ENCODE measurements around the gene OSBPL6.
"Not testable (repeated sequence)": the region's sequence is repeated elsewhere in the genome, so short reads cannot be mapped to it uniquely, and the experiment has no call there.

OSBPL6 gene

DNA sequence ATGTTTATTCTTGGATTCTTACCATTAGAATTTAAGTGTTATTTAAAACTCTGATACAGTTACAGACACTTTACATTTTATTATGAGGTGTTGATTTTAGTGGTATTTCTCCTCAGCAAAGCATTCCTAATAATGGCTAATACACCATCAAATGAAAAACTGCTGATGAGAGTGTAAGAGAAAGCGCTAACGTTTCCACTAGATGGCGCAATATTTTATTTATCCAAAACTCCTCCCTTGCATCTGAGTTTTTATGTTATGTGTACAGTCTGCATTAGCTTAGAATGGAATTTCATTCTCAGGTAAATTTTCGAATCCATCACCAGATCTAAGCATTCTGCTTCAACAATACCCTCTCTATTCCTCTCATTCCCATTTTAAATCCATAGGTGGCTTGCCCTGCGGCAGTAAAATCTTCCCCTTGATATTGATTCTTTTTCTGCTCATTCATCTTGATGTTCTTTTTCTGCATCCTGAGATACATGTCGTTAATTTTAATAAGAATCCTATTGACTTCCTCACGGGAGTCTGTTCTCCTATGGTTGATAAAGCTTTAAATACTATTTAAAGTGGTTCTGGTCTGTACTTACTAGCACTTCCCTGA, 202.8 kb downstream of the OSBPL6 start:
- DNase-seq (ENCODE audit: low read depth, low spot score): no peak

DNA sequence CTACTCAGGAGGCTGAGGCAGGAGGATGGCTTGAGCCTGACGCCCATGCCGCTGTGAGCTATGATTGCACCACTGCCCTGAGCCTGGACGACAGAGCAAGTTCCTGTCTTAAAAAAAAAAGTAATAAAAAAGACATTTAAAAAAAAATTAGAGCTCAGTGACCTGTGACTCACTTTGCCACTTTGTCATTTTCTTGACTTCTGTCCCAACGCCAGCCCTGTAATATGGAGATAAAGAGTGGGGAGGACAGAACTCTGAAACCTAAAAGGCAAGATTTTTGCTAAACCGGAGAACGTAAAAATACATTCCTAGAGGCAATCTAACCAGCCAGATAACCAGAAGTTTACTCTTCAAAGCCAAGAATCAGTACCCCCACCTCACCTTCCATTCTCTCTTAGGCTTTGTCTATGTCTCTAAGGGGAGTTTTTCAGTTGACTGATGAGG, 207.7 kb downstream of the OSBPL6 start:
- DNase-seq (ENCODE audit: low read depth, low spot score): no peak

DNA sequence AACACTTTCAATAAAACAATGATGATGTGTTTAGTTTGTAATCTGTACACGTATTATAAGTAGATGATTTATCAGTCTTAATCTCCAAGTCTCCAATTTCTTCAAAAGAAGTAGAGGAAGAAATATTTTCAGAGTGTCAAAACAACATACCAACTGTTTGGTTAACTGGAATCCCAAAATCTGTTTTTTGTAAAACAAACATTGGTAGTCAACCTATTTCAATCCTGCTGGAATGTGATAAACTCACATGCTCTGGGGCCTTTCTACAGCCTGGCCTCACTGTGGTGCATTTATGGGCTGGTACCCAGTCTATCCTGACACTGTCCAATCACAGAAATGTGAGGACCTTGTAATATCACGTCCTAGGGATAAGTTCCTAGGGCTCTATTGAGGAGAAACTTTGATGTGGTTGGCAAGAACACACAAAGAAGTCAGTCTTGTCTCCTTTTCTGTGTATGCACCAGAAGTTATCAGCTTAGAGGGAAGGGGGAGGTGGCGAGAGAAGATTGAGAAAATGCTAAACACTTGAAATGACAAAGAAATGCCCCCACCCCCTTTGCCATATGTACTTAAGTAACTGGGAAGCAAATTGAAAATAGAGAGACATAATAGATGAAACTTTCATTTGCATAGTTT, 209.5 kb downstream of the OSBPL6 start:
- no peak for DNase-seq (ENCODE audit: low read depth, low spot score)

DNA sequence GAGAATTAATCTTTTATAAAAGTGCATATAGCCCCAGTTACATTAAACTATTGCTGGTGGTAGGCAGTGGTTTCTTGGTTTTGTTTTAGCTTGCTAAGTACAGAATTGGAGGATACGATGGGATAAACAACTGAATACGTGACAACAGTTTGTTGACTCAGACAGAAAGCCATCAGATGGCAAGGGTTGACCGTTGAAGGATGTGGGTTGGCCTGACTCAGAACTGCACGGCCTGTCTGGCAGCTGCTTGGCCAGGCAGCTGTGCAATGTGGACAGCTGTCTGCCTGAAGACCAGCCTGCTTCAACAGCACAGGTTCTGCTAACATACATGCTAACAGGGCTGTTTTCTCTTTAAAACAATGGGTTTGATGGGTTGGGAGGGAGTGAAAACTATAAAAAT, 210.1 kb downstream of the OSBPL6 start:
- peak; percentile 34 for DNase-seq (ENCODE audit: low read depth, low spot score)

DNA sequence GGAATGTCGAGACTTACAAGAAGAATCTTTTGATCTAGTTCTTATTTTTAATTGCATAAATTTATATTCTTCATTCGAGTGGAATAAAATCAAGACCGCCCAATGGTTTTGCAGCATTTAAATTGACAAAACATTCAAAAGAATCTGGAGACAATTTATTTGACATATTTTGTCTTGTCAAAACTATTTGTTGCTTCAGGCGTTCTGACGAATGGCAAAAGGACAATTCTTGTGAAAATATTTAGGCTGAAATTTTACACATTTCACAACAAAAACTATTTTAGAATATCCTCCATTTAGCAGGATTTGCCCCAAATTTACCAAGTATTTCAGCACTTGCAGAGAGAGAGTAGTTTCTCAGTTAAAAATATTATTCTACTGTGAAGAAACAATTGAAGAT, 214.9 kb downstream of the OSBPL6 start:
- DNase-seq (ENCODE audit: low read depth, low spot score): no peak

DNA sequence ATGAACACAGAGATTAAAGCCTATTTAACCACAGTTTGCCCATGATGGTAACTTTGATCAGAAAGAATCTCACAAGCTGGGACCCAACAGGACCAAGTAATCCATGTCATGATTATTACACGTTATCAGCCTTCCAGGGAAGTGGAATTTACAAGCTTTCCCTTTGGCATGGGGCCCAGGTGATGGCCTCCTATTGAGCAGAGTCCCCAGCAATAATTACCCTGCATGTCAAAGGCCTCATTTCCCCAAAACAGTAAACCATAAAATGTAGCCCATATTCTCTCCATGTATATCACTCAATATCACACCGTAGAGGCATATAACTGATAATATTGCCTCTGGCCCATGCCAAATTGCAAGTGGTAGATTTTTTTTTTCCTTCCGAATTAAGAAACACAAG, 217.7 kb downstream of the OSBPL6 start:
- no peak for DNase-seq (ENCODE audit: low read depth, low spot score)

DNA sequence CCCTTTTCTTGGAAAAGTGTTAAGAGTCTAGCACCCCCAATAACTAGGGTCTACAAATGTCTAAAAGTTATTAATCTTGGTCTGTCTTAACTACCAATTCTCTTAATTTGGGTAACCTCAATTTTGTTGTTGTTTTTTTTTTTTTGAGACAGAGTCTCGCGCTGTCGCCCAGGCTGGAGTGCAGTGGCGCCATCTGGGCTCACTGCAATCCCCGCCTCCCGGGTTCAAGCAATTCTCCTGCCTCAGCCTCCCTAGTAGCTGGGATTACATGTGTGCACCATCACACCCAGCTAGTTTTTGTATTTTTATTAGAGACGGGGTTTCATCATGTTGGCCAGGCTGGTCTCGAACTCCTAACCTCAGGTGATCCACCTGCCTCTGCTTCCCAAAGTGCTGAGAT, 218.1 kb downstream of the OSBPL6 start:
- DNase-seq (ENCODE audit: low read depth, low spot score): not testable (repeated sequence)

DNA sequence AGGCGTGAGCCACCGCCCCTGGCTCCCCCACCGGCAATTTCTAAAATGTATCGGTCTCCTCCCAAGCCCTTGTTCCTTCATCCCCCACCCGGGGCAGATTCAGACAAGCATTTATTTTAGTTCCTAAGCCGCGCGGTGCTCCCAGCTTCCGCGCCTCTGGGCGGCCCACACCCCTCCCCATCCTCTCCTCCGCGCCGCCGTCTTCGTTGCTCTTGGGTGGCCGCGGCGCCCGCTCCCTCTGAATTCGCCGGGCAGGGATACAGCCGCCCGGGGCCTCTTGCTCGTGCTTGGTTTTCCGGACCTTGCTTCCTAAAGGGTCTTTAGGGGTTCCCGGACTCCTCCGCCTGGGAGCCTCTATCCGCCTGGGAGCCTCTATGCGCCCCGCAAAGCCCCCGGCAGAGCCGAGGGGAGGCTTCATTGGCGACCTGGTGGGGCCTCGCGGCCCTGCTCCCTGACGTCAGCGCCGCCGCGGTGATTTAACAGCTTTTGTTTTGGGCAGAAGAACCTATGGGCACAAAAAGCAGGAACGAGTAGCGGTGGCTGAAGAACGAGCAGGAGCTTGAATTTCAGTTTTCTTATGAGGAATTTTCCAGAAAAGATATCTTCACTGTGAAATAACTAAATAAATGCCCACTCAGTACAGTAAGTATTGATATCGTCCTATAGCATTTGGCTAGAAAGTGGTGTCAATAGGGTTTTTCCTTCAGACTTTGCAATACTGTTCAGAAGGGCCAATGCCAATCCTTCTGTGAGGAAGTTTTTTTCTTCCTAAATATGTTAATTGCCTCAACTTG, 219.4 kb downstream of the OSBPL6 start:
- DNase-seq (ENCODE audit: low read depth, low spot score): no peak

DNA sequence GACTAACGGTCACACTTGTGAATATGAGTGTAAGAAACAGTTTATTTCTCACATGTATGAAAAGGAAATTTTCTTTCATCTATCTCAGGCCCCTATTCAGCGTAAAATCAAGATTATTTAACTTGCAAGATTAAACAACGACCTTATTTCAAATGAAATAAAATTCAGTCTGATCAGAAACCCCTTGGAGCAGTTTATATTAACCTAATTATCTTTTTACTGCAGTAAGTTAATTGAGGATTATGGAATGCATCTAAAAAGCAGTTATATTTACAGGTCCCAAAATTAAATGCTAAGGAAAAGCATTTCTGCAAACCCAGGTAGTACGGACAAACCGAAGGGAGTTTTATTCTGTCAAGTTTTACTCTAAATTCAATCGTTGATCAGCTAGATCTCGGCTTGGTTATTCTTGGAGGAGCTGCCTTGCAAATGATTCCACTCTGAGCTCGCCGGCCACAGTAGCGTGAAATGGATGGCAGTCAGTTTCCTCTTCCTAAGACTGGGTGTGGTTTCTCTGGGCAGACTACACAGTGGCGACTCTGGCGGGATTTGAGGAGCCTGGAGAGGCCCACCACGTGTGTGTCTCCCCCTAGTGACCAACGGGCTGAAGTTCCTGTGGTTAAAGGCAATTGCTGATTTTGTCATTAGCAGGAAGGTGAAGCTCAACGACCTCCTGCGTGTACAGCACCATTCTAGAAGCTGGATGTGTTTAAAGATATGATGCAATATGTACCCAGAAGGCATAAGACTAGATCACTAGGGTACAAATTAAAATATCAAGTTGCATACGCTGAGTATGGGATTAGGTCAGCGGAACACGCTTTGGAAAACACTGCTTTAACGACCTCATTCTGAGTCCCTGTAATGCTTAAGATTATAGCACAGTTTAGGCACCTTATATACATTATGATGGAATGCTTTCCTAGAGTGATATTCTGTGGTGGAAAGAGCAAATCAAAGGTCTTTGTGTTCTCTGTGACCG, 220.2 kb downstream of the OSBPL6 start:
- peak; percentile 75 for DNase-seq (ENCODE audit: low read depth, low spot score)

DNA sequence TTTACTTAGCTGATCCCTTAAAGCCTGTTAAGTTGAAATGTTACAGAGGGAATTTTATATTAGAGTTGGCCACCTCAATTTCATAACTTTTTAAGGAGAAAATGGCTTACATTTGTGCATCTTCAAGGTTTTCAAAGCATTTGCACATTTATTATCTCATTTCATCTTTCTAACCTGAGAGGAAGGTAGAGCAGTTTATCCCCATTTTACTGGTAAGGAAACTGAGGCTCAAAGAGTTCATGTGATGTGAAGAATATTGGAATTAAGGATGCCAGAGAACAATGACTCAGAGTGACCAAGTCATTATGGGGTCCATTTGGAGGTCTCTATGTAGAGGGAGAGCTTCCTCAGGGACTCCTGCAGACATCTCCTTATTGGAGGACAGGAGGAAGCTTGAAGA, 221.7 kb downstream of the OSBPL6 start:
- DNase-seq (ENCODE audit: low read depth, low spot score): no peak

DNA sequence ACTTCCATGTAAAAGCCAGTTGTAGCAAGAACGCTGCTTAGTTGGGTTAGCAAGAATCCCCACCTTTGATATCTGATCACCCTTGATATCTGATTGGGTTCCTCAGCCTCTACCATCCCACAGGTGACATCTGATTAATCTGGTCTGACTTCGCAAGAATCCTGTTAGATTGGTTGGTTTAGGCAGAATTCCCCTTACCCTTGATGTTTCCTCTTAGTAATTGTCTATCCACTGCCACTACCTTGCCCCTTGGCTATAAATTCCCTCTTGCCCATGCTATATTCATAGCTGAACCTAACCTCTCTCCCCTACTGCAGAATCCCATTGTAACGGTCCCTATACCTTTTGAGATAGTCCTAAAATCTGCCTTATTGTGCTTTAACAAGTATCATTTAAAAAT, 223.6 kb downstream of the OSBPL6 start:
- DNase-seq (ENCODE audit: low read depth, low spot score): no peak

DNA sequence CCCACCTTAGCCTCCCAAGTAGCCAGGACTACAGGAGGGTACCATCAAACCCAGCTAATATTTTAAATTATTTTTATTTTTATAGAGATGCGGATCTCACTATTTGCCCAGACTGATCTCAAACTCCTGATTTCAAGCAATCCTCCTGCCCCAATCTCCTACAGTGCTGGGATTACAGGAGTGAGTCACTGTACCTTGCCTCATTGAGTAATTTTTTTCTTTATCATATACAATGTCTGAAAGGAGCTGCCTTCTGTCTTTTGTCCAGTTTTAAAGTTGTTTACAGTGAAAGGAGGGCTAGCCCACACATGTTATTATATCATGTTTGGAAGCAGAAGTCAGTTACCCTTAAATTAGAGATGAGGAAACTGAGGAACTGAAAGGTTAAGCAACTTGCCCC, 224.1 kb downstream of the OSBPL6 start:
- no peak for DNase-seq (ENCODE audit: low read depth, low spot score)

DNA sequence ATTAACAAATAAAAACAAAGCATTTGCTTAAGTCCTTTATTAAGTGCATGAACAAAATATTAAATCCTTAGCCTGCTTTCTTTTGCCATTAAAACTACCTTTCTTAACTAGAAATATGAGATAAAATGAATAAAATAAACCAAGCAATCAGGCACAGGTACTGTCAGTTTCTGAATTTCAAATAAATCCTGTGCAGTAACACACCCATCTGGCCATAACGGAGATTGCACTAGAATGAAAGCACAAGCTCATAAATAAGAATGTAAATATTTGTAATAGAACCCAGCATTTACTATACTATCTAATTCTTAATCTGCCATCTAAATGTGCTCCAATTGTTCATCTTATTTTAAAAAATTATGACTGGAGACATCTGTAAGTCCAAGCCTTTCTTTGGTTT, 224.8 kb downstream of the OSBPL6 start:
- no peak for DNase-seq (ENCODE audit: low read depth, low spot score)

DNA sequence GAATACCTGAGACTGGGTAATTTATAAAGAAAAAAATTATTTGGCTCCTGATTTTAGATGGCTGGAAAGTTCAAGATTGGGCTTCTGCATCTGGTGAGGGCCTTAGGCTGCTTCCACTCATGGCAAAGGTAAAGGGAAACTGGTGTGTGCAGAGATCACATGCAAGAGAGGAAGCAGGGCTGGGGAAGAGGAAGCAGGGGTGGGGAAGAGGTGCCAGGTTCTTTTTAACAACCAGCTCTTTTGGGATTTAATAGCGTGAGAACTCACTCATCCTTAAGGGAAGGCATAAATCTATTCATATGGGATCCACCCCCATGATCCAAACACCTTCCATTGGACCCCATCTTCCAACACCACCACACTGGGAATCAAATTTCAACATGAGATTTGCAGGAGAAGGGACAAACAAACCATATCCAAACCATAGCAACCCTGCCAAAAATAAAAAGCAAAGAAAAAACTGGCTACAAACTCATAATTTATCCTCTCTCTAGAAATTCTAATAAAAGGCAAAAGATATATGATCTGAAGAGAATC, 226.2 kb downstream of the OSBPL6 start:
- DNase-seq (ENCODE audit: low read depth, low spot score): no peak

DNA sequence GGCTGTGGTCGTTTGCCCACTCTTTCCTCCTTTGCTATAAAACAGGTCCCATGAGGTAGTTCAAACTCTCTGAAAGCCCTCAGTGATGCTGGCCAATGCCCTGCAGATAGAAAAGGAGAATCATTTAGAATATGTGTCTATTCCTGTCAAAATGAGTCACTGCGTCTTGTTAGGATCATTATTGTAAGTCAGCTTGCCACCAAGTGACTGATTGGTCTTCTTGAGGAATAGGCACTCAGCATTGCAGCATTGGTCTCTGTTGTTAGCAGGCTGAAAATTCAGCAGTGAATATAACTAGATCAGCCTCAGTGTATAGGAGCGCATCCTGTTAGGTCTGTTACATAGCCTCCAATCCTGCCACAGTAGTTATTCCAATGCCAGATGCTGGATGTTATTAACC, 227.8 kb downstream of the OSBPL6 start:
- DNase-seq (ENCODE audit: low read depth, low spot score): no peak

DNA sequence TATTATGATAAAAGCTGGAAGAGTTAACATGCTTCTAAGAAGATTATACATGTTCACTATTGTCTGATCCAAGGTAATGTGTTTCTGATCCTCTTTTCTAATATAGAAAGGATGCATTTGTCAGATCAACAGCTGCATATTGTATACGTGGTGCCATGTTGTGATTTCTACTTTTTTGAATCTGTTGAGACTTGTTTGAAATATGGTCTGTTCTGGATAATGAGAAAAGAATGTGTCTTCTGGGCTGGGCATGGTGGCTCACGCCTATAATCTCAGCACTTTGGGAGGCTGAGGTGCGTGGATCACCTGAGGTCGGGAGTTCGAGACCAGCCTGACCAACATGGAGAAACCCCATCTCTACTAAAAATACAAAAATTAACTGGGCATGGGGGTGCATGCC, 229.4 kb downstream of the OSBPL6 start:
- not testable (repeated sequence) for DNase-seq (ENCODE audit: low read depth, low spot score)

DNA sequence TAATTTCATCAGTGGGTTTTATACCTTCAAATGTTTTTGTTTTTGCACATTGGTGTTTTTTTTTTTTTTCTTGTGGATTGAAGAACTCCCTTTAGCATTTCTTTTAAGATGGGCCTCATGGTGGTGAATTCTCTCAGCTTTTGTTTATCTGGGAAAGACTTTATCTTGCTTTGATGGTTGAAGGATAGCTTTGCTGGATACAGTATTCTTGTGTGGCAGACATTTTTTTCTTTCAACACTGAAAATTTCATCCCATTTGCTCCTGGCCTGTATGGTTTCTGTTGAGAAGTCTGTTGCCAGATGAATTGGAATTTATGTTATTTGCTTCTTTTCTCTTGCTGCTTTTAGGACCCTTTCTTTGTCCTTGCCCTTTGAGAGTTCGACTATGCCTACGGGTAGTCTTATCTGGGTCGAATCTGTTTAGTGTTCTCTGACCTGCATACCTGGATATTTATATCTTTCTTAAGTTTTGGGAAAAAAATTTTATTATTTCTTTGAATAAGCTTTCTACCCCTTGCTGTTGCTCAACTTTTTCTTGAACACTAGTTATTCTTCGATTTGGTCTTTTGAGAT, 231.0 kb downstream of the OSBPL6 start:
- DNase-seq (ENCODE audit: low read depth, low spot score): no peak

DNA sequence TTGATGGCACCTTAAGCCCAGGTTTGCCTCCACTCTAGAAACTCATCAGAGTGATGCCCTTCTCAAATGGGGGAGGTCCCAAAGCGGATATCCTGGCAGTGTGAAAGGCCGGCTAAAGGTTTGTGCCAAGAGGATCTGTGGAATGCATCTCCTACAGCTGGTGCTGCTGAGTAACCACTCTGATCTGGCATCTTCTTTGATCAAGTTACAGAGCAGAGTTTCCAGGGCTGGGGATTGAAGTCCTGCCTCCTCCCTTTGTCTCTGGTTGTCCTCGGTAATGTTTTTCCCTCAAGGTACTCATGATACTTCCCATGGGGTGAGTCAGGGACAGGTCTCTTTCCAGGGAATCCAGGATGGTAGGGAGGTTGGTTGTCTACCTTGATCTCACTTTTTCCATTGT, 232.1 kb downstream of the OSBPL6 start:
- no peak for DNase-seq (ENCODE audit: low read depth, low spot score)

DNA sequence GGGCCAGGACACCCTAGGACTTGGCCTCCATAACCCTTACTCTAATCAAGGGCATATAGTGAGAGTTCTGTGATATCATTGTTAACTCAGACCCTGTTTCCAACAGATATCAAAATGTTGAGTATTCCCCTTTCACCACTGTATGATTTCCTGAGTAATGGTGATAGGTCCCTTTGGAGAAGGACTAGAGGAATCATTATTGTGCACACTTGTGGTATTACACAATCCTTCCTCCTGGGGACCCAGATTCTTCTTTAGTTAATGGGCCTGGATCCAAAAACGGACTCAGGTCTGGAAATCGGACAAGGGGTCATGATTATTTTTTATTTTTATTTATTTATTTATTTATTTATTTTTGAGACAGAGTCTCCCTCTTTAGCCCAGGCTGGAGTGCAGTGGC, 233.1 kb downstream of the OSBPL6 start:
- DNase-seq (ENCODE audit: low read depth, low spot score): no peak

DNA sequence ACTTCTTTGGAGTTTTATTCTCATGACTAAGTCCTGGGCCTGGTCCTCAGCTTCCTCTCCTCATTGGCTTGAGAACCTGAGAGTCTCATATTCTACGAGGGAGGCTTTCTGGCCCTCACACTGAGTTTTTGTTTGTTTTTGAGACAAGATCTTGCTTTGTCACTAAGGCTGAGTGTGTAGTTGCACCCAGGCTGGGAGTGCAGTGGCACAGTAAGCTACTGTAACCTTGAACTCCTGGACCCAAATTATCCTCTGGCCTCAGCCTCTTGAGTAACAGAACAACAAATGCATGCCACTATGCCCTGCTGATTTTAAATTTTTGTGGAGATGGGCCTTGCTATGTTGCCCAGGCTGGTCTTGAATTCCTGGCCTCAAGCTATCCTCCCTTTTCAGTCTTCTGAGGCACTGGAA, 234.1 kb downstream of the OSBPL6 start:
- DNase-seq (ENCODE audit: low read depth, low spot score): no peak

DNA sequence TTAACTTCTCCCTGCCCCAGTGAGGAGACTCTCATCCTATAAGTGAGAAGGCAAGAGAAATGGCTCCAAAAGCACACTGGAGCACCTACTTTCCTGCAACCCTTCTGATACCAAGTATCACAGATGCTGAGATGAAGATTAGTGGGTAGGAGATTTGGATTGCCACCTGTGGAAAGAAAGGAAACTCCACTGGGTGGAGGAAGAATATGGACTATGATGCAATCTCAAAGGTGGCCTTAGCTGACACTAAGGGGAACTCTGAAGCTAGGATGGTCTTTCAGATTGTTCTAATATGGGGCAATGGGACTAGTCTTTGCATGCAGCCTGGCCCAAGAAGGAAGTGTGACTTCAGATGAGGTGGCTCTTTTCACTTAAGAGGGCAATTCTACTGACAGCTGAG, 235.0 kb downstream of the OSBPL6 start:
- DNase-seq (ENCODE audit: low read depth, low spot score): no peak

Data from brain pericyte (primary cell).